ENCODE data around the gene CEND1.

- TF ChIP-seq CTCF (IDR thresholded peaks at IDR 0.05) (no peak), POLR2A (IDR thresholded peaks at IDR 0.05) (no peak), EP300 (IDR thresholded peaks at IDR 0.05) (no peak), POLR2AphosphoS5 (IDR thresholded peaks at IDR 0.05) (no peak)
Measured at GRCh38 chr11:748007-748359, 41.9 kb downstream of the CEND1 start.
